GM18511 (cell line): Measurements from ENCODE around the gene PDHX.

Experiments used
- ATAC-seq: cut with Tn5 transposase; IDR thresholded peaks from one replicate; pipeline ENCODE4 v1.9.1; 2021; ENCODE audit warnings: mild to moderate bottlenecking, moderate library complexity; ENCODE audit not compliant: unreplicated experiment

PDHX gene

DNA sequence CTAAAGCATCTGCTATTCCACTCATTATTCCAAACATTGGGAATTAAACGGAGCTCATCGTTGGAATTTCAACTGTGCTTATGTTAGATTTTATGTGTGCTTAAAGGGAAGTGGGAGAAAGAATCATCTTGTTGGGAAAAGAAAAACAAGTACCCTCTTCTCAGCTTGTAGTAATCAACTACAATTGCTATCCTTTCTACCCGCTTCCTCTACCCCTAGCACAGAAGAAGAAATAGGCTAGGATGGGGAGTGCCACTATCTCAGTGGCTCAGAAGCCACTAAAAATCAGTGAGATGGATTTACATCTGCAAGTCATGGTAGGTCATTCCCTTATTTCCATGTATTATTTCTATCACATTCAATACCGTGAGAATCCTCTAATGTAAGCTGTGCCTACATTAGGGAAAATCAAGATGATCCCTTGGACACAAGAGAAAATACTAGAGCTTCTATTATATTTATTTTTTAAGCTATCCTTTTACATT lies 124.7 kb downstream of the PDHX start:
- ATAC-seq: no peak

DNA sequence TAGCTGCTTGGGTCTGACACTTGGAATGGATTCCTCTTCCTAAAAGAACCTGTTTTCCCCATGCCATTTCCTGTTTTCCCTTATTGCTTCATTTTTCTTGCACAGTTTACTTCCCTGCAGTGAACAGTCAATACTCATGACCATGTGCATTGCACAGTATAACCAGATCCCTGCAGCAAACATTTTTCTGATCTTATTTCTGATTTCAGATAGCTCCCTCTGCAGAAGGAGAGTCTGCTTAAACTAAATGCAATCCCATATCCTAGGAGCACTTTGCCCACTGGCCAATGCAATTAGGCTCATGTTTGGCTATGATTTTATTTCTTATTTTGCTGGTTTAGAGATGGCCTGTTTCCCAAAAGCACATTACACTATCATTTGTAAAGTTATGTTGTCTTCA lies 125.8 kb downstream of the PDHX start:
- no peak for ATAC-seq

DNA sequence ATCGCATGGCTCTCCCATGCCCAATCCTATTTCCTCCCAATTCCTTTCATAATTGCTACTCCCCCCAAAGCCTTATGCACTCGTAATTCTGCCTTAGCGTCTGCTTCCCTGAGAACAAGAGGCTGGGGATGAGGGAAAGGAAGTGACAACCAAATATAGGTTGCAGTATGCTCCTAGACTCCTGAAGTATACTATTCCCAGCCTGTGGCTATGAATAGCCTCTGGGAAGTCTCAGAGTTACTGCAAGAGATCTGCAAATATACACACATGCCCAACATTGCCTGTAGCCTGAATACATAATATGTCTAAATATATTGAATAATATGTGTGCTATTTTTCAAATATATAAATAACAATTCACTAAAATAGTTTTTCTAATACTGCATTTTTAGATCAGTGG lies 126.5 kb downstream of the PDHX start:
- ATAC-seq: no peak

DNA sequence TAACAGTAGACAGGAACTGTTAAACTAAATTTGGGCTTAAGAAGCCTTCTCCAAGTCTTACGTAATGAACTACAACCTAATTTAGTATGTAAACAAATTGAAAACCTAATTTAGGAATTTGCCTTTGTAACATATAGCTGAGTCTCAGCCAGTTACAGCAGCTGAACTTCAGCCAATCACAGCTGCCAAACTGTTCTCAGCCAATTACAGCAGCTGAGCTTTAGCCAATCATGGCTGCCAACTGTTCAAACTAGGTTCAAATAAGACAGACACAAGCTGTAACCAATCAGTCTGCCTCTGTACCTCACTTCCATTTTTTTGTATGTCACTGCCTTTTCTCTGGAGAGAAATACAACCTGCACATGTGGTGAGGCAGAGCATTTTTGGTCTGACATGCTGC lies 127.5 kb downstream of the PDHX start:
- ATAC-seq: no peak

DNA sequence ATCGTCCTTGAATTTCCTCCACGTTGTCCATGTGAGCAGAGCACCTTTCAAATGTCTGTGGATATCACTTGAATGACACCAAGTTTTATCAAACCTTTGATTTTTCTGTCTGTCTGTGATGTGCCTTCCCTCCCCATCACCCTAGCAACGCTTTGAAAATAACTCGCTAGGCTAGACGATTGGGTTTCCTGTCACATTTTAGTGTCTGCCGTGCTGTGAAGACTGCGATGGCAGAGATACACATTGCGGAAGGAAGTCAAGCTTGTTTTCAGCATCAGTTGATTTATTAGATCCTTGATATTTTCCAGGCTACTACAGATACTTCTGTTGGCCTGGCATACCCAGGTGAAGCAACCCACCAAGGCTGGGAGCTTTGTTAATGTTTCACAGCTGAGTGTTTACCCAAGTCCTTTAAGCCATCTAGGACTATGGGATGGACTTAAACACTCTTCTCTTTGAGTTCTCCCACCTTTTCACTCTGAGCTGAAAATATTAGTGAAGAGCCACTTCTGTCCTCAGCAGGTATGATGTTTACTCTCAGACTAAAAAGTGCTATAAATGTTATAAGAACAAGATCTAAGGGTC lies 128.9 kb downstream of the PDHX start:
- ATAC-seq: peak; percentile 51
